NCI-H187 (cell line): ENCODE measurements around the gene PACSIN1.

Source experiments
- DNase-seq, 2 experiments: peaks; one replicate each; lab custom pipeline; 2025; lab: John Stamatoyannopoulos, UW

Gene PACSIN1

DNA sequence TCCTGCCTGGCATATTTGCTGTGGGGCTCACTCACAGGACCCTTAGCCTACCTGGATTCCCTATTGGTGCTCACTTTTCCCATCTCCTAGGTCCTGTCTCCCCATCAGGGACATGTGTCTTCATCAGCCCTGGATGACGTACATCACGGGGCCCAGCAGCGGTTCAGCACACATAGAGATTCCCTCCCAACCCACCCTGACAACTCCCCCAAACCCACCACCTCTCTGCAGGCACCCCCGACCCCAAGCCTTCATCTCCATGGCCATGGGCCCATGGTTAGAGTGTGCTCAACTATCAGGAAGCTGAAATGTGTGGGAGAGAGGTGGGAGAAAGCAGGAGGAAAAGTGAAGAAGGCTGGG lies 115.7 kb downstream of the PACSIN1 start:
- no peak for DNase-seq

- DNase-seq = no peak
These were observed 117.6 kb downstream of the PACSIN1 start for GRCh38 chr6:34583461-34583860.

DNA sequence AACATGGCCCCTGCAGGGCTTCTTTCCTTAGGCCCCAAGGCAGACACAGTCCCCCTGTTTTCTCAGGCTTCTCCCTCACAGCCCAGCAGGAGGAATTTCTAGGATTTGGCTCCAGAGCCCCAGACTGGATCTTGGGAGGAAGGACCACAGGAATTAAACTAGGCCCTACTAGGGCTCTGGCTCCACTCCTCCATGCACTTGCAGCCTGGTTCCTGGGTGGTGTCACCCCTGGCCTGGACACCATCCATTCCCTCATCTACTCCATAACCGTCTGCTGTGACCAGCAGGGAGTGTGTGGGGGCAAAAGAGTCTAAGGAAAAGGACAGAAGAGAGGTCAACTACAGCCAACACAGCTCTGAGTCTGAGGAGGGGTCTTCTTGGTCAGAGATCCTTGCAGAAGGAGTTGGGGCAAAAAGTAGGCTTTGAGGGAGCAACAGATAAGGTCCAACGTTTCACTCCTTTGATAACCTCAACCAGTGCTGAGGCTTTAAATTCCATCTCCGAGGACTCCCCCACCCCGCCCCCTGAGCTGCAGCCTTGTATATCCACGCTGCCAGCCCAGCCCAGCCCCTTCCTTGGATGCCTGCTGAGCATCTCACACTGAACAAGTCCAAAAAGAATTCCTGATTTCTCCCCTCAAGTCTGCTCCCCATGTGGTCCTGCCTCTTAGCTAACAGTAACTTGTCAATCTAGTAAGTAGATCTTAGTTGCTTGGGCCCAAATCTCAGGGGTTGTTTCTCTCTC lies 118.2 kb downstream of the PACSIN1 start:
- DNase-seq = no peak

DNA sequence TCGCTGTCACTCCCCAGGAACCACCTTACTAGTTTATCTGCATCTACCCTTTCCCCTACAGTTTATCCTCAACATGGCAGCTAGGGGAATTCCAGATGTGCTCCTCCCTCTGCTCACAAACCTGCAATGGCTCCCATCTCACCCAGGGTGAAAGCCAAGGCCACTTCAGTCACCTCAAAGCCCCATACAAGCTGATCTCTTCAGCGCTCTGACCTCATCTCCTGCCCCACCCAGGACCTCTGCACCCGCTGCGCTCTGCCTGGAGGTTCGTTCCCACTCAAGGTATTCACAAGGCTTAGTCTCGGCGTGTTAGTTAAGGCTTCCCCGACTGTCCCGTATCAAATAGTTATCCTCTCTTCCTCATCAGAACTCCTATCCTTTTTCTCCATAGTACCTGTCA lies 118.8 kb downstream of the PACSIN1 start:
- DNase-seq = no peak
